Lung (tissue), 12 donors: ENCODE measurements around the gene KCNJ4. TPM values are rescaled to one million over a fixed set of nuclear protein-coding genes. Genes with fewer than 3 reads are reported as not detected.

ENCODE experiments used
- ATAC-seq: fragments of 200-7000 bp; cut with Tn5 transposase; one replicate; pipeline ENCODE4 v1.9.1; 2020; ENCODE audit warnings: moderate number of reproducible peaks; ENCODE audit not compliant: insufficient read depth, low FRiP score
- DNase-seq, 3 donors: peaks; one replicate each; pipeline ENCODE4 v3.0.0-alpha.2; 2013 to 2017
- H3K27ac ChIP-seq, 2 donors: one replicate each; pipeline ENCODE4 v1.5.1; 2013; ENCODE audit warnings: mild to moderate bottlenecking in 2 of 2, moderate library complexity in 2 of 2, control low read depth in 1 of 2, inconsistent platforms in 1 of 2, low read depth in 1 of 2, low read length in 1 of 2
- H3K27me3 ChIP-seq, 3 donors: one replicate each; pipeline ENCODE4 v1.5.1; 2013; ENCODE audit warnings: low read length in 2 of 3; ENCODE audit not compliant: control insufficient read depth in 3 of 3, insufficient read depth in 3 of 3
- H3K36me3 ChIP-seq, 4 donors: one replicate each; pipeline ENCODE4 v1.5.1; 2013; ENCODE audit warnings: low read length in 4 of 4, mild to moderate bottlenecking in 1 of 4, moderate library complexity in 1 of 4; ENCODE audit not compliant: control insufficient read depth in 4 of 4, insufficient read depth in 4 of 4
- H3K4me1 ChIP-seq, 5 donors: one replicate each; pipeline ENCODE4 v1.5.1; 2013; ENCODE audit warnings: low read length in 5 of 5, mild to moderate bottlenecking in 2 of 5, moderate library complexity in 1 of 5; ENCODE audit not compliant: control insufficient read depth in 5 of 5, insufficient read depth in 5 of 5
- H3K4me3 ChIP-seq: one replicate; pipeline ENCODE4 v1.5.1; 2013; ENCODE audit warnings: mild to moderate bottlenecking, control low read depth, moderate library complexity
- H3K9ac ChIP-seq, 2 donors: one replicate each; pipeline ENCODE4 v1.5.1; 2013; ENCODE audit warnings: low read length in 2 of 2, control low read depth in 1 of 2; ENCODE audit not compliant: insufficient read depth in 1 of 2
- H3K9me3 ChIP-seq, 4 donors: one replicate each; pipeline ENCODE4 v1.5.1; 2013; ENCODE audit warnings: low read length in 3 of 4, mild to moderate bottlenecking in 1 of 4, moderate library complexity in 1 of 4; ENCODE audit not compliant: control insufficient read depth in 4 of 4, insufficient read depth in 3 of 4
- WGBS, 2 donors: extraction: QIAGEN DNeasy Blood & Tissue Kit; methylation state at CpG; one replicate each; pipeline ENCODE4 v1.1.7; 2013; 5-methylcytosine and 5-hydroxymethylcytosine counted together
- polyA plus RNA-seq, 2 donors: library from polyadenylated mRNA; stranded (reverse); fragments of 200-250 nt; gene quantifications; one replicate each; pipeline ENCODE4 v1.2.1, GENCODE V29; 2013
- total RNA-seq, 2 donors: library from RNA; depleted of rRNA in 1 of 2; stranded (reverse); fragments of >200 nt in 1 of 2; gene quantifications; one replicate each; pipeline ENCODE4 v1.2.1, GENCODE V29; 2014 to 2021
- TF ChIP-seq, protein P1 (sequence below): IDR thresholded peaks from 2 replicates; pipeline ENCODE4 v1.5.1; 2012; ENCODE audit warnings: mild to moderate bottlenecking; ENCODE audit errors: control extremely low read depth, extremely low read depth
- donor health status: control.
- donor health status: control.
- donor health status: Bipolar disorder and iron deficiency.
- donor health status: healthy.
- donor health status: DM: yes; HTN: yes; CAD: no.

KCNJ4 gene
- total and polyA plus RNA-seq, 4 donors = not detected

DNA sequence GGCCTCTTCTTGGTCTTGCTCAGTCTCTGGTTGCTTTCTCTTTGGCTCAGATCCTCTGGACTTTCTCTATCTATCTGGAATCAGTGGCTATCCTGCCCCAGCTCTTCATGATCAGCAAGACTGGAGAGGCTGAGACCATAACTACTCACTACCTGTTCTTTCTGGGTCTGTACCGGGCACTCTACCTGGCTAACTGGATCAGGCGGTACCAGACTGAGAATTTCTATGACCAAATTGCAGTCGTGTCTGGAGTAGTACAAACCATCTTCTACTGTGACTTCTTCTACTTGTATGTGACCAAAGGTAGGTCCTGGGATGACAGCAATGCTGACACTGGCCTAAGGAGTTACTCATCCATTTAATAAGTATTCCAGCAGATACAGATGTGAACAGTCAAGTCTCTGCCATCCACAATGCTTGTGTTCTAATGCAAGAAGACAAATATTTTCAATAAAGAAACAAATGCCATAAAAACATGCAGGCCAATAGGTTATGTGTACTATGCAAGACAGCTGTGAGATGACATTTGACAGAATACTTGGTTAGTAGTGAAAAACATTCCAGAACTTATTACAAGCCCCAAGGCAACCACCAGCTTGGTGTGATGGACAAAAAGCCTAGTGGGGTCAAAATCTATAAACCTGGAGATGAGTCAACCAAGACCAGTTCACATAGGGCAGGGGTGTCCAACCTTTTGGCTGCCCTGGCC, 26.3 kb upstream of the KCNJ4 start:
- no peak overlapping the region for H3K4me3 ChIP-seq
- no peak overlapping the region for H3K9ac ChIP-seq
- 93 to 95% methylated on average over 3 of the region's 3 CpGs for WGBS, 2 donors
- H3K27me3 ChIP-seq = no peaks in the 10 kb centered on the region
- TF ChIP-seq, protein P1, sequence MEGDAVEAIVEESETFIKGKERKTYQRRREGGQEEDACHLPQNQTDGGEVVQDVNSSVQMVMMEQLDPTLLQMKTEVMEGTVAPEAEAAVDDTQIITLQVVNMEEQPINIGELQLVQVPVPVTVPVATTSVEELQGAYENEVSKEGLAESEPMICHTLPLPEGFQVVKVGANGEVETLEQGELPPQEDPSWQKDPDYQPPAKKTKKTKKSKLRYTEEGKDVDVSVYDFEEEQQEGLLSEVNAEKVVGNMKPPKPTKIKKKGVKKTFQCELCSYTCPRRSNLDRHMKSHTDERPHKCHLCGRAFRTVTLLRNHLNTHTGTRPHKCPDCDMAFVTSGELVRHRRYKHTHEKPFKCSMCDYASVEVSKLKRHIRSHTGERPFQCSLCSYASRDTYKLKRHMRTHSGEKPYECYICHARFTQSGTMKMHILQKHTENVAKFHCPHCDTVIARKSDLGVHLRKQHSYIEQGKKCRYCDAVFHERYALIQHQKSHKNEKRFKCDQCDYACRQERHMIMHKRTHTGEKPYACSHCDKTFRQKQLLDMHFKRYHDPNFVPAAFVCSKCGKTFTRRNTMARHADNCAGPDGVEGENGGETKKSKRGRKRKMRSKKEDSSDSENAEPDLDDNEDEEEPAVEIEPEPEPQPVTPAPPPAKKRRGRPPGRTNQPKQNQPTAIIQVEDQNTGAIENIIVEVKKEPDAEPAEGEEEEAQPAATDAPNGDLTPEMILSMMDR = no peak
- no peaks in the 10 kb centered on the region for H3K9me3 ChIP-seq
- H3K27ac ChIP-seq = peak overlapping the region in 1 of 2 donors; percentile 28
- ATAC-seq (no peak), DNase-seq (no peak)
- peaks cover 0 to 8% (median 0%) of the 10 kb centered on the region in 5 donors for H3K4me1 ChIP-seq
- H3K36me3 ChIP-seq = peaks cover 28 to 54% (median 49%) of the 10 kb centered on the region in 4 donors

DNA sequence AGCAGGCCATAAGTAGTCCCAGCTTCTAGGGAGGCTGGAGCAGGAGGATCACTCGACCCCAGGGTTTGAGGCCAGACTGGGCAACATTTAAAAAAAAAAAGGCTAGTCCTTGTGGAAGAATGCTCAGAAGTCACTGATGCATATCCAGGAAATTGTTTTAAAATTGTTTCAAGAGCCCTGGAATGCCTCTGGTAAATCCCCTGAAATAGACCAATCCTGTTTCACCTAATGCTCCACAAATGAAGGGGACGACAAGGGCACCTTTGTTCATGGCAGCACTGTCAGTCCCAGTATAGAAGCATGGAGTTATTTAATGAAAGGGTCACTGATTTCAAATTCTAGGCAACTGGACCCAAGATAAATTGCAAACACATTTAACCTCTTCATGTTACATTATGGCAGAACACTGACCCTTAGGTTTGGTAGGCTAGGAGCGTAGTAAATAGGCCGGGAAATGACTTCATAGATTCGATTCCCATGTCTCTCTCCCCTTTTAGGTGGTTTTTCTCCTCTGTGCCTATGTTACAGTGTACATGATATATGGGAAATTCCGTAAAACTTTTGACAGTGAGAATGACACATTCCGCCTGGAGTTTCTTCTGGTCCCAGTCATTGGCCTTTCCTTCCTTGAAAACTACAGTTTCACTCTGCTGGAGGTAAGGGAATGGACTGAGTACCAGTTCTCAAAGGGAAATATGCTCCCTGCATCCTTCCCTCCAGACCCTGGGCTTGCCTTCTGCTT, 24.3 kb upstream of the KCNJ4 start:
- DNase-seq (peak in 2 of 3 donors; percentile 41 to 52), ATAC-seq (no peak)
- TF ChIP-seq, protein P1 = no peak
- H3K36me3 ChIP-seq = peaks cover 19 to 39% (median 33%) of the 10 kb centered on the region in 4 donors
- H3K4me1 ChIP-seq = peaks cover 0 to 8% (median 0%) of the 10 kb centered on the region in 5 donors
- H3K27ac ChIP-seq = no peak overlapping the region
- H3K9me3 ChIP-seq = no peaks in the 10 kb centered on the region
- H3K27me3 ChIP-seq = peaks cover 0 to 2% (median 0%) of the 10 kb centered on the region in 3 donors
- 77 to 86% methylated on average over 7 of the region's 7 CpGs for WGBS, 2 donors
- no peak overlapping the region for H3K4me3 ChIP-seq
- no peak overlapping the region for H3K9ac ChIP-seq

DNA sequence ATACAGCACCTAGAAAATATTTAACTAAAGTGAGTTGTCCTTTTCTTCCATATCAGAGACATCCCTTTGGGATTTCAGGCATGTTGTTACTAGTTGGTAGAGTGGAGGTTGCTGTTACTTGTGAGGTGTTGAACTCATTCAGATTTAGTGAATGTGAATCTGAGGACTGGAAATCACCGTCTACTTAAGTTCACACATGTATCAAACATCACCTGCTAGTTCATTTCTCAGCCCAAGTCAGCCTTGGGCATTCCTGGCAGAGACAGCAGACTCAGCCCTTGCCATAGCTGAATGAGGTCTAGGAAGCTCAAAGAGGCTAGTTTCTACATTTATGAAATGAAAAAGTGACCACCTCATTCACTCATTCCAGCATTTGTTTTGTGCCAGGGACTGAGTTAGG, 22.6 kb upstream of the KCNJ4 start:
- Histone ChIP-seq H3K27ac (no peak overlapping the region), H3K4me3 (no peak overlapping the region), H3K9me3 (no peaks in the 10 kb centered on the region), H3K4me1 (peaks cover 0 to 8% (median 0%) of the 10 kb centered on the region in 5 donors), H3K36me3 (peaks cover 11 to 23% (median 18%) of the 10 kb centered on the region in 4 donors), H3K9ac (no peak overlapping the region), H3K27me3 (peaks cover 0 to 2% (median 0%) of the 10 kb centered on the region in 3 donors)
- WGBS, 2 donors = 75 to 87% methylated on average over 1 of the region's 1 CpG
- no peak for DNase-seq
- ATAC-seq = no peak
- TF ChIP-seq, protein P1 = no peak
